CD4-positive, alpha-beta T cell treated with Interleukin-17A for 1 hour (primary cell): Measurements from ENCODE around the gene LRRC39.
A peak's percentile ranks its signal among the peaks of the same experiment; 100 is the strongest.

ENCODE experiments used
- DNase-seq: peaks from one replicate; pipeline ENCODE4 v3.0.0-alpha.2; 2020

The LRRC39 gene

DNA sequence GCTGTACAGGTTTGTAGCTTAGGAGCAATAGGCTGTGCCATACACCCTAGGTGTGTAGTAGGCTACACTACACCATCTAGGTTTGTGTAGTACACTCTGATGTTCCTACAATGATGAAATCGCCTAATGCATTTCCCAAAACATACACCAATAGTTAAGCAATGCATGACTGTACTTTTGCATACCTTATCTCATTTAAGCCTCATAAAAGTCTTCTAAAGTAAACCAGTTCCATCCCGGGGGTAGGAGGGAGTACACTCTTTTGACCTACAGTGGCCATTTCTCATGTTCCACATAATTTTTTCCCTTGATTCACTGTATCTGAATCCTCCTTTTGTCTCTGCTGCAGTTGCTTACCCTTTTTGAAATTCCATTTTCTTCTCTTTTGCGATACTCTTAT, 32.9 kb downstream of the LRRC39 start:
- no peak for DNase-seq

DNA sequence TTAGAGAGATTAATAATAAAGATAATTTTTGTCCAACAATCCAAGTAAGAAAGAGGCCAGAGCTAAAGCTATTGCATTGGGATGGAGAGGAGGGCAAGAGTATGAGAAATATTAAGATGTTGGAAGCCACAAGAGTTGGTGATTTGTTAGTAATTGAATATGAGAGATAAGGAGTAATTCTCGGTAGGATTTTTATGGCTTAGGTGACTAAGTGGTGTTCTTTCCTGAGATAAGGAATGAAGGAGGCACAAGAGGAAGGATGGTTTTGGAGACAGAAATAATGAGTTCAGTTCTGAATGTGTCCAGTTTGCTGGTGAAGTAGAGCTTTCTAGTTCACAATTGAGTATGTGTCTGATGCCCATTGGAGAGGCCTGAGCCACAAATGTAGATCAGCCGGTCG, 35.7 kb downstream of the LRRC39 start:
- no peak for DNase-seq

DNA sequence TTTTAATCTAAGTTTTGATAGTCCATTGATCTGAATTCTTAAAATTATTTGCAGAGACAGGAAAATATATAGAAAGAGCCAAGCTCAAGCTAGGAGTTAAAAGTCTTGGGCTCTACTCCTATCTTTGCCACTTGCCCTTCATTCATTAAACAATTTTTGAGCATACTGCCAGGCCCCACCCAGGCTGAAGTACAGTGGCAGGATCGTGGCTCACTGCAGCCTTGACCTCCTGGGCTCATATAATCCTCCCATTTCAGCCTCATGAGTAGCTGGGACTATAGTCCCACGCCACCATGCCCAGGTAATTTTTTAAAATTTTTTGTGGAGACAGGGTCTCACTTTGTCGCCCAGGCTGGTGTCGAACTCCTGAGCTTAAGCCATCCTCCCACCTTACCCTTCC, 36.9 kb downstream of the LRRC39 start:
- no peak for DNase-seq

DNA sequence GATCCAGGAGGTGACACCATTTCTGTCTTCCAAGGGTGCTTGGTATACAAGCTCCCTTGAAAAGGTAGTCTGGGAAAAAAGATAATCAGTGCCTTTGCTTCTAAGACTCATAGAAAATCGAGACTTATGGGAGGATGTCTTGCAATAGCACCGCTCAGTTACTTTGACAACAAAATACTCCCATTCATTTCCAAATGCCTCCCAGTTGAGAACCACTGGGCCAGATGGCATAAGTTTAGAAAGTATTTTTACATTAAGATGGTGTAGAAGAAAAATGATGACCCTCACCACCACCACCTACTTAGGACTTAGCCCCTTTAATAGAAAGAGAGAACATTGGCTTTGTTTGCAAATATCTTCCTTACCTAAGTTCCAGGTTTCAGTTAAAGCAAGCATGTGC, 40.5 kb downstream of the LRRC39 start:
- DNase-seq: no peak

- DNase-seq: no peak
Observed at GRCh38 chr1:100134872-100135271, 43.2 kb downstream of the LRRC39 start.

DNA sequence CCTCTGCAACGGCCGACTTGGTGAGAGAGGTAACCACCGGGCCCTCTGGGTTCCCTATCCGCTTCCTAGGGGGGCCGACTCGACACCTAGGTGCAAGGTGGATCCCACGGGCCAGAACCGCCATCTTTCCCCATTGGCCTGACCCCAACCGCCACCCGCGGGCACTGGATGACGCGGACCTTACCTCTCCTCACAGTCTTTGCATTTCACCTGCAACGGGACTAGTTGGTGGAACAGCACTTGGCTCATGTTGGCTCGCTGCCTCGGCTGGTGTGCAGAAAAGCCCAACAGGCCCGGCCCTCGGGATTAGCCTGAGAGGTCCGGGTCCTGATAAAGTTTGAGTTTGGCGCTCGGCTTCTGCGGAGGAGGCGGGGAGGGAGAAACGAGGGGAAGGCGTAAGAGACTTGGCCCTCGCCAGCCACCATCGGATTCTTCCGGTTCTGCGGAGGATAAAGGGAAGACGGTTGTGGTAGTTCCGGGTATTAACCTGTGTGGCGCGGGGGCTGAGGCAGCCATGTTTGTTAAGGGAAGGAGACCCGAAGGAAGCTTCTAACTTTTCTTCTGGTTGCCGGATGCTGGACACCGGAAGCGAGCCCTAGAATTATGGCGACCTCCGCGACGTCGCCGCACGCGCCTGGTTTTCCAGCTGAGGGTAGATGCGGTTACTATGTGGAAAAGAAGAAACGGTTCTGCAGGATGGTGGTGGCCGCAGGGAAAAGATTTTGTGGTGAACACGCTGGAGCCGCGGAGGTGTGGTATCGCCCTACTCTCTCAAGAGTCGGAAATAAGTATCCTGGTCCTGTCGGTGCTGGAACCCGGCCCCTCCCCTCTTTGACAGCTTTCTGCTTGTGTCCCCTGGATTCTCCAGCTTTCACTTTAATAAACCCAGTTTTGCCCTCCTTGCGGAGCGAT, 45.2 kb downstream of the LRRC39 start, which contains the start of the genes SASS6 and TRMT13:
Gene SASS6 (minus strand): TSS at position 365 of the 912 bp plus-strand sequence. CDS start 116 bp downstream, at position 249.
Gene TRMT13 (plus strand): TSS at position 598 of the 912 bp plus-strand sequence. CDS start 6 bp downstream, at position 604.
- peak; percentile 97 for DNase-seq

GRCh38 chr1:100131623-100132022, 46.4 kb downstream of the LRRC39 start:
- DNase-seq: no peak

DNA sequence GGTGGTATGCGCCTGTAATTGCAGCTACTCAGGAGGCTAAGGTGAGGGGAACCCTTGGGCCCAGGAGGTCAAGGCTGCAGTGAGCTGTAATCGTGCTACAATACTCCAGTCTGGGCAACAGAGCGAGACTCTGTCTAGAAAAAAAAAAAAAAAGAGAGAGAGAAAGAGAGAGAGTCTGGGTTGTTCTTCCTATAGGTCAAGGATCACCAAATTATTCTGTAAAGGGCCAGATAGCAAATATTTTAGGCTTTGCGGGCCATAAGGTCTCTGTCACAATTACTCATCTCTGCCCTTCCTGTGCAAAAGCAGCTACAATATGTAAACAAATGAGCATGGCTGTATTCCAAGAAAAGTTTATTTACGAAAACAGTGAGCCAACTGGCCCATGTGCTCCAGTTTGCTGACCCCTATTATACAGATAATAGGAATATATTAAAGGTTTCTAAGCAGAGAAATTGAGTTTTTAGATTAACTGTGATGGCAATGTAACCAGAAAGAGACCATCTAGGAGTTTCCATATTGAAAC, 47.4 kb downstream of the LRRC39 start:
- DNase-seq: no peak

GRCh38 chr1:100127226-100127625, 50.8 kb downstream of the LRRC39 start:
- no peak for DNase-seq

GRCh38 chr1:100122177-100122576, 55.9 kb downstream of the LRRC39 start:
- no peak for DNase-seq

DNA sequence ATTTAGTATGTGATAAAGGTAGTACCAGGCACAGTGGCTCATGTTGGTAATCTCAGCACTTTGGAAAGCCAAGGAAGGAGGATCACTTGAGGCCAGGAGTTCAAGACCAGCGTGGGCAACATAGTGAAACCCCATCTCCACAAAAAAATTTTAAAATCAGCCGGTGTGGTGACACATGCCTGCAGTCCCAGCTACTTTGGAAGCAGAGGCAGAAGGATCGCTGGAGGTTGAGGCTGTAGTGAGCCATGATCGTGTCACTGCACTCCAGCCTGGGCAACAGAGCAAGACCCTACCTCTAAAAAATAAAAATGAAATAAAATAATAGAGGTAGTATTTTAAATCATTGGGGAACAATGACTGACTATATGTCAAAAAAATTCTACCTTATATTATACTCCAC, 62.5 kb downstream of the LRRC39 start:
- no peak for DNase-seq

DNA sequence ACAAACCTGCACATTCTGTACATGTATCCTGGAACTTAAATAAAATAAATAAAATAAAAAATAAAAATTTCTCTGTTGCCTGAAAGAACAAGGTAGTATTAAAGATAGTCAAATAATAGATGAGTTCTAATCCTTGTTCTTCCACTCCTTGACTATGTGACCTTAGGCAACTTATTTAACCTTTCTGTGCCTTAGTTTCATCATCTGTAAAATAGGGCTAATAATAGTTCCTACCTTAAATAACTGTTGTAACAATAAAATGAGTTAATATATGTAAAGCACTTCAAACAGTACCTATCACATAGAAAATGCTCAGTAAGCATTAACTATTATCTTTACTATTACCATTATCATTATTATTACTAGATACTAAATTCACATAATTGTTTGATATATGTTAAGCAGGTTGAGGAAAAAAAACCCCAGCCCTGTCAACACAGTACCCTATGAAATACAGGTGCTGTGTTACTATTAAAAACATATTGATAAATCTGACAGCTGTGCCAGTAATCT, 68.4 kb downstream of the LRRC39 start:
- DNase-seq: no peak

DNA sequence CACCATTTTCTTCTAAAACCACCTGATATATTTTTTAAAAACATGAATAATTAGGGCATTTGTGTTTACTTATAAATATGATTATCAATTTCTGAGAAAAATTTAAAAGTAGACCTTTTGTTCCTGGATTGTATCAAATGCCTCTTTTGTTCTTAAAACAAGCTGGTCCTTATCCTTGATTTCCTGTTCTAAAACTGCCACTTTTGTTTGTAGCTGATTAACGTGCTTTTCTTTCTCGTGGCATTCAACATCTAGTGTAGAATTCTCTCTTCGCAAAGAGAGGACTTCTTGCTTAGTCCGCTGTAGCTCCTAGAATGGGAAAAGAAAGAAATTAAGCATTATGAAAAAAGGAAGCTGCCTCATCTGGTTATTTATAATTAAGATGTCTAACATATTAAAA, 70.4 kb downstream of the LRRC39 start:
- no peak for DNase-seq

DNA sequence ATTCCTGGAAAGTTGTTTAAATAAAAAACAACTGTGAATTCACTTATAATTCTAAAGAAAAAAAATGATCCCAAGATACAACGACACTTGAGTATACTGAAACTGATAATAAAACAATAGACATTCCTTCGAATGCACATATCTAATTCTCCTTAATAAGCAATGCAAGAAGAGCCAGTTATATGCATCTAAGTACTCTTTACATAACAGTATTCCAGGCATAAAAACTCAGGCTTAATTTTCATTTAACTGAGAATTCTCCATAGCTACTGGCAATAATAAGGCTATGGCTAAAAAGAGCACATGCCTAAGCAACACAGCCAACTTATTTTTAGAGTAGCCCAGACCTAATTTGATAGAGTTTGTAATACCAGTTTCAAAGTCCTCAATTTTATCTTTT, 76.5 kb downstream of the LRRC39 start:
- DNase-seq: no peak

DNA sequence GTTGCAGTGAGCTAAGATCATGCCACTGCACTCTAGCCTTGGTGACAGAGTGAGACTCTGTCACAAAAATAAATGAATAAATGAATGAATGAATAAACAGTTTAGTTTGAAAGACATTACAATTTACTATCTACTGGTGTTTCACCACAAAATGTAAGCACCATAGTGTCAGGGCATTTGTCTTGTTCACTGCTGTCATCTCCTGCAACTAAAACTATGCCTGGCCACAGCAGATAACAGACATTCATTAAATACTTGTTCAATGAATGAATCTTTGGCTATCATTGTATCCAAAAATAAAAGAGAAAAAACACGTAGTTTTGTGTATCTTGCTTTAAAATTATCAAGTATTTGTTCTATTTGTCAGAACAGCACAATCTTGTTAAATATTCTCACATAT, 77.9 kb downstream of the LRRC39 start:
- no peak for DNase-seq
